ENCODE measurements around the gene FZR1.

DNA sequence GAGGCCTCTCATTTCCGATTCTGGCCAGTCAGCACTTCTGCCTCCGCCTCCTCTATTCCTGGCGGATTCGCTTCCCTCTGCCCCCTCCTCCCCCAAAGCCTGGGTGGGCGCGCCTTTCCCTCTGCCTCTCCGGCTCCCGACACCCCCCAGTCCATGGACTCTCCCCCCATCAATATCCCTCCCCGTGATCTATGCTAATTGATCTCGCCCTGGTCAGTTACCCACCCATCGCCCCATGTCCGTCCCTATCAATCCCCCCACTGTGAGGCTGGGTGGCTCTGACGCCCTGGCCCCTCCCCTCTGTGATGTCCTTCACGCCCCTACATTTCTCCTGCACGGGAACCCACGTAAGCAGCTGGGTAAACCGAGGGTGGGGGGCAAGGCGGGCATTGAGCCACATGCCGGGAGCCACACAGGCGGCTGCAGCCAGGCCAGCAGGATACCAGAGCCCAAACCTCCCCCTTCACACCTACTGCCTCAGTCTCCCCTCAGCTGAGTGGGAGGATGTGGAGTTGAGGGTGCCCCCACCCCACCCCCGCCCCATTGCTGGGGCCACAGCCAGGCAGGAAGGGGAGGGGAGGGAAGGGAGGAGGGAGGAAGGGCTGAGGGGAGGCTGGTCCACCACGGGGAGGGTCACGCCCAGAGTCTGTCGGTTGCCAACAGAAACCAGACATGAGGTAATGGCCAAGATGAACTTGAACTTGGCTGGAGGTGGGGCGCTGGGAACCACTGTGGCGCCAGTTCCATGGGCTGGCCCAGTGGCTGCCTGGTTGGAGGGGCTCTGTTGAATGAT is 46.8 kb upstream of the FZR1 start:
- no peak for TF ChIP-seq CTCF (conservative IDR thresholded peaks at IDR 0.05; ENCODE audit: low read depth, low read length)
- TF ChIP-seq EZH2 (IDR thresholded peaks at IDR 0.05; ENCODE audit: borderline replicate concordance, low read depth, low read length, poor library complexity, severe bottlenecking): no peak

All from A673 (cell line).